ENCODE measurements around the gene ASB13.

Gene ASB13

GRCh38 chr10:5648494-5649457, 17.6 kb downstream of the ASB13 start:
- no peak for DNase-seq (ENCODE audit: low read depth in 2 of 2)

- DNase-seq (ENCODE audit: low read depth in 2 of 2), result no peak
Measured at GRCh38 chr10:5647507-5648240, 18.7 kb downstream of the ASB13 start.

GRCh38 chr10:5645944-5646617, 20.3 kb downstream of the ASB13 start:
- no peak for DNase-seq (ENCODE audit: low read depth in 2 of 2)

GRCh38 chr10:5645375-5645774, 21.0 kb downstream of the ASB13 start:
- DNase-seq (ENCODE audit: low read depth in 2 of 2), result no peak

- no peak for DNase-seq (ENCODE audit: low read depth in 2 of 2)
Measured at GRCh38 chr10:5644930-5645329, 21.5 kb downstream of the ASB13 start.

- no peak for DNase-seq (ENCODE audit: low read depth in 2 of 2)
Measured at GRCh38 chr10:5643346-5644067, 22.9 kb downstream of the ASB13 start.

- no peak for DNase-seq (ENCODE audit: low read depth in 2 of 2)
Measured at GRCh38 chr10:5641501-5641900, 24.9 kb downstream of the ASB13 start.

GRCh38 chr10:5640501-5640900, 25.9 kb downstream of the ASB13 start:
- no peak for DNase-seq (ENCODE audit: low read depth in 2 of 2)

GRCh38 chr10:5640036-5640435, 26.4 kb downstream of the ASB13 start:
- no peak for DNase-seq (ENCODE audit: low read depth in 2 of 2)

GRCh38 chr10:5639066-5639465, 27.3 kb downstream of the ASB13 start:
- DNase-seq (ENCODE audit: low read depth in 2 of 2), result no peak

GRCh38 chr10:5638494-5638893, 27.9 kb downstream of the ASB13 start:
- DNase-seq (ENCODE audit: low read depth in 2 of 2), result no peak

GRCh38 chr10:5634918-5635317, 31.5 kb downstream of the ASB13 start:
- DNase-seq (ENCODE audit: low read depth in 2 of 2), result no peak

- DNase-seq (ENCODE audit: low read depth in 2 of 2), result no peak
Measured at GRCh38 chr10:5633166-5633749, 33.1 kb downstream of the ASB13 start.

- DNase-seq (ENCODE audit: low read depth in 2 of 2), result no peak
Measured at GRCh38 chr10:5632446-5632845, 33.9 kb downstream of the ASB13 start.

- DNase-seq (ENCODE audit: low read depth in 2 of 2), result no peak
Measured at GRCh38 chr10:5631936-5632335, 34.5 kb downstream of the ASB13 start.

- no peak for DNase-seq (ENCODE audit: low read depth in 2 of 2)
Measured at GRCh38 chr10:5630112-5630436, 36.3 kb downstream of the ASB13 start.

GRCh38 chr10:5629303-5630111, 36.9 kb downstream of the ASB13 start:
- peak; percentile 71 to 72 for DNase-seq (ENCODE audit: low read depth in 2 of 2)

- no peak for DNase-seq (ENCODE audit: low read depth in 2 of 2)
Measured at GRCh38 chr10:5628451-5629302, 37.7 kb downstream of the ASB13 start.

- DNase-seq (ENCODE audit: low read depth in 2 of 2), result no peak
Measured at GRCh38 chr10:5627486-5628044, 38.8 kb downstream of the ASB13 start.
